Lower lobe of right lung (tissue), 2 donors: Measurements from ENCODE around the gene ZSCAN5B. TPM values are rescaled to one million over a fixed set of nuclear protein-coding genes. Genes with fewer than 3 reads are reported as not detected.

Source experiments
- ATAC-seq, 2 donors: fragments of 200-7000 bp; cut with Tn5 transposase; one replicate each; pipeline ENCODE4 v1.9.1; 2020 to 2022; ENCODE audit warnings: mild to moderate bottlenecking in 2 of 2, moderate library complexity in 2 of 2
- DNase-seq: peaks from one replicate; pipeline ENCODE4 v3.0.0-alpha.2; 2020
- H3K27ac ChIP-seq: fragments of 200-600 bp; one replicate; pipeline ENCODE4 v1.8.0; 2022
- H3K27me3 ChIP-seq: fragments of 200-600 bp; one replicate; pipeline ENCODE4 v1.8.0; 2022; ENCODE audit warnings: low read depth
- H3K36me3 ChIP-seq: fragments of 200-600 bp; one replicate; pipeline ENCODE4 v1.8.0; 2022; ENCODE audit warnings: mild to moderate bottlenecking
- H3K4me1 ChIP-seq: fragments of 200-600 bp; one replicate; pipeline ENCODE4 v1.8.0; 2022
- H3K4me3 ChIP-seq: fragments of 200-600 bp; one replicate; pipeline ENCODE4 v1.8.0; 2022; ENCODE audit warnings: mild to moderate bottlenecking
- H3K9me3 ChIP-seq: fragments of 200-600 bp; one replicate; pipeline ENCODE4 v1.8.0; 2022
- CTCF ChIP-seq: fragments of 200-600 bp; IDR thresholded peaks from one replicate; pipeline ENCODE4 v1.8.0; 2022; ENCODE audit warnings: antibody characterized with exemption, mild to moderate bottlenecking
- intact Hi-C: fragments of 100-400 bp; cut with DNase I; formaldehyde crosslinking; loops from one replicate; pipeline ENCODE4 v1.11.0; 2022
- total RNA-seq: library from RNA; stranded (reverse); fragmentation: NEBNext Ultra II Directional; extraction: Animal tissue kit (Norgen Biotek cat#: 25700); gene quantifications from one replicate; pipeline ENCODE4 v1.2.1, GENCODE V29; 2021
- donor health status: DM: no; HTN: yes; CAD: no; lungs with severe emphysema.

ZSCAN5B gene
- total RNA-seq, 1 donor from 2014 or later, result not detected

- Histone ChIP-seq H3K4me3 (no peak overlapping the region), H3K36me3 (no peaks in the 10 kb centered on the region), H3K9me3 (no peaks in the 10 kb centered on the region), H3K4me1 (peaks cover 8% of the 10 kb centered on the region), H3K27me3 (peaks cover 13% of the 10 kb centered on the region), H3K27ac (no peak overlapping the region)
- intact Hi-C loops, result no loop called here
- ATAC-seq, result no peak
- no peak for DNase-seq
- no peak for TF ChIP-seq CTCF
Observed at GRCh38 chr19:56174086-56174485, 23.5 kb downstream of the ZSCAN5B start.

- peak; percentile 82 for DNase-seq
- intact Hi-C loops, result no loop called here
- no peaks in the 10 kb centered on the region for H3K27me3 ChIP-seq
- no peak for TF ChIP-seq CTCF
- H3K9me3 ChIP-seq, result no peaks in the 10 kb centered on the region
- H3K27ac ChIP-seq, result no peak overlapping the region
- no peaks in the 10 kb centered on the region for H3K36me3 ChIP-seq
- ATAC-seq, result peak; percentile 88 to 91
- no peak overlapping the region for H3K4me3 ChIP-seq
- peaks cover 8% of the 10 kb centered on the region for H3K4me1 ChIP-seq
Observed at GRCh38 chr19:56170261-56170660, 27.3 kb downstream of the ZSCAN5B start.

GRCh38 chr19:56167064-56167578 is 30.5 kb downstream of the ZSCAN5B start:
- ATAC-seq (no peak), DNase-seq (no peak)
- H3K27ac ChIP-seq, result no peak overlapping the region
- no peak overlapping the region for H3K4me3 ChIP-seq
- no peaks in the 10 kb centered on the region for H3K36me3 ChIP-seq
- H3K4me1 ChIP-seq, result peaks cover 8% of the 10 kb centered on the region
- intact Hi-C loops, result no loop called here
- no peak for TF ChIP-seq CTCF
- H3K9me3 ChIP-seq, result no peaks in the 10 kb centered on the region
- no peaks in the 10 kb centered on the region for H3K27me3 ChIP-seq

GRCh38 chr19:56163097-56163496 is 34.5 kb downstream of the ZSCAN5B start:
- TF ChIP-seq CTCF, result no peak
- intact Hi-C loops, result no loop called here
- H3K4me3 ChIP-seq, result no peak overlapping the region
- no peak for ATAC-seq
- H3K4me1 ChIP-seq, result no peaks in the 10 kb centered on the region
- peaks cover 31% of the 10 kb centered on the region for H3K36me3 ChIP-seq
- H3K27ac ChIP-seq, result no peak overlapping the region
- no peaks in the 10 kb centered on the region for H3K27me3 ChIP-seq
- no peaks in the 10 kb centered on the region for H3K9me3 ChIP-seq
- DNase-seq, result no peak

GRCh38 chr19:56162258-56162657 is 35.3 kb downstream of the ZSCAN5B start:
- no peak for TF ChIP-seq CTCF
- intact Hi-C loops, result no loop called here
- no peaks in the 10 kb centered on the region for H3K9me3 ChIP-seq
- no peak for ATAC-seq
- peaks cover 34% of the 10 kb centered on the region for H3K36me3 ChIP-seq
- peaks cover 4% of the 10 kb centered on the region for H3K4me1 ChIP-seq
- H3K27ac ChIP-seq, result no peak overlapping the region
- H3K4me3 ChIP-seq, result no peak overlapping the region
- DNase-seq, result no peak
- H3K27me3 ChIP-seq, result no peaks in the 10 kb centered on the region

GRCh38 chr19:56161534-56161933 is 36.0 kb downstream of the ZSCAN5B start:
- Histone ChIP-seq H3K27me3 (no peaks in the 10 kb centered on the region), H3K9me3 (no peaks in the 10 kb centered on the region), H3K4me3 (no peak overlapping the region), H3K27ac (no peak overlapping the region), H3K4me1 (peaks cover 5% of the 10 kb centered on the region), H3K36me3 (peaks cover 38% of the 10 kb centered on the region)
- TF ChIP-seq CTCF, result no peak
- ATAC-seq, result no peak
- DNase-seq, result no peak
- intact Hi-C loops, result no loop called here
